ENCODE data around the gene C1QTNF6.

- no peak for TF ChIP-seq MAFK (IDR thresholded peaks at IDR 0.05; ENCODE audit: low read depth, low read length)
- no peak for TF ChIP-seq CTCF (IDR thresholded peaks at IDR 0.05; ENCODE audit: control extremely low read depth in 1 of 3, insufficient read depth in 1 of 3, low read depth in 1 of 3, low read length in 3 of 3)
- no peak for TF ChIP-seq CHD2 (IDR thresholded peaks at IDR 0.05; ENCODE audit: low read length)
- no peak for TF ChIP-seq POLR2A (IDR thresholded peaks at IDR 0.05; ENCODE audit: control extremely low read depth in 1 of 2, low read depth in 2 of 2, low read length in 2 of 2)
- TF ChIP-seq YY1 (IDR thresholded peaks at IDR 0.05; ENCODE audit: low read depth, low read length): no peak
These were observed 25.0 kb downstream of the C1QTNF6 start for GRCh38 chr22:37163096-37163489.

Measured in H1 (cell line).